ENCODE measurements around the gene SLC35A3. TPM values are rescaled to one million over a fixed set of nuclear protein-coding genes. Genes with fewer than 3 reads are reported as not detected.
"Not testable (repeated sequence)": the region's sequence is repeated elsewhere in the genome, so short reads cannot be mapped to it uniquely, and the experiment has no call there.

The SLC35A3 gene
- 29.0 and 40.6 TPM in 2 replicates for total RNA-seq

DNA sequence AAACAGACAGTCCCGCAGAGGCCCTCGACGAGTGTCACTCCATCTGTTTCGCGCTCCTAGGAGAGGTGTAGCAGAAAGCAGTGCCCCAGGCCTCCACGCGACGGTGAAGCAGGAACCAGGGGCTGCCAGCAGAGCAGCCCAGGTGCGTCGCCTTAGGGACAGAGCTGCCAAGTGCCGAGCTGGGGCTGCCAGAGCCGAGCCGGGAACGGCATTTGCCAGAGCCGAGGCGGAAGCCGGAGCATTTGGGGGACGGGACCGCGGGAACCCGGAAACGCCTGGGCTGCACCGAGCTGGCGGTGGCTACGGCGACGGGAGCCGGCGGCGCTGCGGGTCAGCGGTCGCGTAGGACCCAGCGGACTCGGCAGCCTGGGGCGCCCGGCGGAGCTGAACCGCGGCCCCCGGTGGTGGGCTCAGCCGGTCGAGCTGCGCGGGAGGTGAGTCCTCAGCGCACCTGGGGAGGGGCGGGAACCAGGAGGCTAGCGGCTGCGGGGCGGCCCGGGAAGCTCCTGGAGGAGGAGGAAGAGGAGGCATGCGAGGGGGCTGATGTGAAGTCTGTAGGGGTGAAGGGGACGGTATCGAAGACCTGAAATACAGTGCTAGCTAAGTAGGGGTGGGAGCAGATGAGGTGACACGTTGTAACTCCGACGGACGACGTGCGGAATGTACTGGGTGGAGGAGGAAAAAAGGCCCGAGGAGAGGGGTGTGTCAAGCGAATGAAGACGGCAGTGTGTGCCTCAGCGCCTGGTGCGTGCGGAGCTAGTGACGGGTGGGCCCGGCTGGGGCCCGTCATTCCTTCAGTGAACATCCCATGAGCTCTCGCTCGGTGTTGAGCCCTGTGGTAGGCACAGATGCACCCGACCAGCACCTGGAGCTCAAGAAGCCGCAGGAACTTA is at the start of gene SLC35A3:
TSS of gene SLC35A3 (plus strand) at position 268 of the 893 bp plus-strand sequence. CDS start 23,559 bp downstream, outside the sequence.
- DNase-seq (ENCODE audit: low read depth): peak; percentile 44

DNA sequence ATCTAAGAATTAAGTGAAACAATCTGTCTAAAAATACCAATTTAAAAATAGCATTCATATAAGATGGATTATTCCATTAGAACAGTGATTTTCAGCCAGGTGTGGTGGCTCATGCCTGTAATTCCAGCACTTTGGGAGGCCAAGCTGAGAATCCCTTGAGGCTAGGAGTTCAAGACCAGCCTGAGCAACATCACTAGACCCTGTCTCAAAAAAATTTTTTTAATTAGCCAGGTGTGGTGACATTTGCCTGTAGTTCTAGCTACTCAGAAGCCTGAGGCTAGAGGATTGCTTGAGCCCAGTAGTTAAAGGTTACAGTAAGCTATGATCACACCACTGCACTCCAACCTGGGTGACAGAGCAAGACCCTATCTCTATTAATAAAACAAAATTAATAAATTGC is 35.0 kb upstream of the SLC35A3 start:
- no peak for DNase-seq (ENCODE audit: low read depth)

GRCh38 chr1:99935534-99935933 is 34.3 kb upstream of the SLC35A3 start:
- DNase-seq (ENCODE audit: low read depth): no peak

DNA sequence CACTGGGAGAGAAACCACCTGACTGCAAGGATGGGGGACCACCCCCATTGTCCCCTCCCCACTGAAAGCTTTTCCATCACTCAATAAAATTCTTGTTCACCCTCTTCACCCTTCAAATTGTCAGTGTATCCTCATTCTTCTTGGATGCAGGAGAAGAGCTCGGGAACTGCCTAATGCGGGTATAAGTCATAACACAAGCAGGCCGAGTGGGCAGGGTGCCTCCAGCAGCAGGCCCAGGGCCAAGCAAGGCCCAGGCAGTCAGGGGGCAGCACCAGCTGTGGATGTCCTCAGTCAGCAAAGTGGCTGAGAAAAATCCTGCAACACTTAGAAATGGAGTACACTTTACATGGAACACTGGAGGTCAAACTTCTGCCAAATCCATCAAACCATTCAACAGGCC is 33.7 kb upstream of the SLC35A3 start:
- no peak for DNase-seq (ENCODE audit: low read depth)

GRCh38 chr1:99942723-99943122 is 27.1 kb upstream of the SLC35A3 start:
- no peak for DNase-seq (ENCODE audit: low read depth)

GRCh38 chr1:99943223-99943794 is 26.5 kb upstream of the SLC35A3 start:
- DNase-seq (ENCODE audit: low read depth): peak; percentile 4

GRCh38 chr1:99944192-99944591 is 25.6 kb upstream of the SLC35A3 start:
- no peak for DNase-seq (ENCODE audit: low read depth)

- no peak for DNase-seq (ENCODE audit: low read depth)
Measured at GRCh38 chr1:99945174-99945573, 24.6 kb upstream of the SLC35A3 start.

GRCh38 chr1:99950486-99950885 is 19.3 kb upstream of the SLC35A3 start:
- no peak for DNase-seq (ENCODE audit: low read depth)

GRCh38 chr1:99952522-99952921 is 17.3 kb upstream of the SLC35A3 start:
- no peak for DNase-seq (ENCODE audit: low read depth)

DNA sequence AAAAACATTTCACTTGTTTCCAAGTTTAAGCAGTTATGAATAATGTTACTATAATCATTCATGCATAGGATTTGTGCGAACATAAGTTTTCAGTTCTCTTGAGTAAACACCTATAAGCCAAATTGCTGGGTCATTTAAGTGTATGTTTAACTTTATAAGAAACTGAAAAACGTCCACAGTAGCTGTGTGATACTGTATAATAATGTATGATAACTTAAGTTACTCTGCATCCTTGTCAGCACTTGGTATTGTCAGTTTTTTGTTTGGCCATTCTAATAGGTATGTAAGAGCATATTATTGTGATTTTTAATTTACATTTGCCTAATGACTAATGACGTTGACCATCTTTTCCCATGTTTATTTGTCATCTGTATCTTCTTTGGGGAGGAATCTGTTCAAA is 14.4 kb upstream of the SLC35A3 start:
- no peak for DNase-seq (ENCODE audit: low read depth)

DNA sequence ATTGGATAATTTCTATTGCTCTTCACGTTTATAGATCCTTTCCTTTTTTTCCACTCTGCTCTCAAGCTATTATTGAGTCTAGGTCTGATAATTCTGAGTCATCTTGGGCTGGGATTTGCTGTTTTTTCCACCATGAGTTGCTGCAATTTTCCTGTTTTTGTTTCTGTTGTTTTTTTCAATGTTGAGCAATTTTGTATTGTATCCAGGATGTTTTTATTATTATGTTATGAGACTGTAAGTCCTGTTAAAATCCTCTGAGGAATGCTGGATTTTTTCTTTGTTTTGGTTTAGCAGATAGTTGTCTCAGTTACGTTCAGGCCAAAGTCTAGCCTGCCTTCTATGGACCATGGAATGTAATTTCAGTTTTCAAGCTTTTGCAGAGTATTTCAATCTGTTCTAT is 13.0 kb upstream of the SLC35A3 start:
- DNase-seq (ENCODE audit: low read depth): peak; percentile 19

DNA sequence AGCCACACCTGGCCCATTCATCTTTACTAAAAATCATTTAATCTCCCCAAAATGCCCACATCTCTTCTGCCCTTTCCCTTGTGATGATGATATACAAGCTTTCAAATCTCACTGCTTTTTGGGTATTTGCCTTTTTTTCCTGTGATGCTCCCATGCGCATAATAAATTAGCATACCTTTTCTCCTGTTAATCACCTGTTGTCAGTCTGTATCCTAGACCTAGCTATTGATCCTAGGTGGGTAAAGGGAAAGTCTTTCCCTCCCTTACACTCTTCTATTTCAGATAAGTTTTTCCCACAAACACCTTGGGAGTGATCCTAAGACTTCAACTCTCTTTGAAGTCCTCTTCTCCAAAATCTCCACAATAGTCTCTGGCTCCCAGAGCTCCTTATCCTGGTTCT is 12.0 kb upstream of the SLC35A3 start:
- no peak for DNase-seq (ENCODE audit: low read depth)

DNA sequence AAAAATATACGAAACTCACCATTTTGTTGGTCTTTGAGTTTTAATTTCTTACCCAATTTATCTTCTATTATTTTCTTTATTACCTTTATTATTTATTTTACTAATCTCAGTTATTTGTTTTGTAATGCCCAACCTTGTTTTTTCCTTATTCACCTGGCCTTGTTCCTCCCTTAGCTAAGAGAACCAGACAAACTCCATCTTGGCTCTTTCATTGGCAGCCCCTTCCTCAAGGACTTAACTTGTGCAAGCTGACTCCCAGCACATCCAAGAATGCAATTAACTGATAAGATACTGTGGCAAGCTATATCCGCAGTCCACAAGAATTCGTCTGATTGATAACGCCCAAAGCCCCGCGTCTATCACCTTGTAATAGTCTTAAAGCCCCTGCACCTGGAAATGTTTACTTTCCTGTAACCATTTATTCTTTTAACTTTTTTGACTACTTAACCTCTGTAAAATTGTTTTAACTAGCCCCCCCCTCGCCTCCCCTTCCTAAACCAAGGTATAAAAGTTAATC is 10.5 kb upstream of the SLC35A3 start:
- DNase-seq (ENCODE audit: low read depth): not testable (repeated sequence)

- not testable (repeated sequence) for DNase-seq (ENCODE audit: low read depth)
Measured at GRCh38 chr1:99960260-99960659, 9.5 kb upstream of the SLC35A3 start.

GRCh38 chr1:99963041-99963795 is 6.6 kb upstream of the SLC35A3 start:
- DNase-seq (ENCODE audit: low read depth): peak; percentile 57

DNA sequence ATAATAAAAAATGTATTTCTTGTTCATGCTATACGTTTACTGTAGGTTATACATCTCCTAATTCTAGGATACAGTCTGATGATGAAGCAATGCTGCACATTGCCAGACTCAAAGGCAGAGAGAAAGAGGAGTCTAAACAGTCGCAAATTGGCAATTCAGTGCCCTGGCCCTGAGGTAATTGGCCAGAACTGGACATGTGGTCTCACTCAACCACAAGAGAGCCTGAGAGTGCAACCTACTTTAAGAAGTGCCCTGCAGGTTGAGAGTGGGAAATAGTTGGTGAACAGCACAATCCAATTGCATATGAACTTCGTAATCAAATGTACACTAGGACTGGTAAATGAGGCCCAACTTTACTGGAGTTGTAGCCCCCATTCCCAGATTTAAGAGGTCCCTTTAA is 5.0 kb upstream of the SLC35A3 start:
- no peak for DNase-seq (ENCODE audit: low read depth)

GRCh38 chr1:99965646-99966375 is 4.0 kb upstream of the SLC35A3 start:
- peak; percentile 19 for DNase-seq (ENCODE audit: low read depth)

- DNase-seq (ENCODE audit: low read depth): no peak
Measured at GRCh38 chr1:99968214-99968613, 1.6 kb upstream of the SLC35A3 start.

DNA sequence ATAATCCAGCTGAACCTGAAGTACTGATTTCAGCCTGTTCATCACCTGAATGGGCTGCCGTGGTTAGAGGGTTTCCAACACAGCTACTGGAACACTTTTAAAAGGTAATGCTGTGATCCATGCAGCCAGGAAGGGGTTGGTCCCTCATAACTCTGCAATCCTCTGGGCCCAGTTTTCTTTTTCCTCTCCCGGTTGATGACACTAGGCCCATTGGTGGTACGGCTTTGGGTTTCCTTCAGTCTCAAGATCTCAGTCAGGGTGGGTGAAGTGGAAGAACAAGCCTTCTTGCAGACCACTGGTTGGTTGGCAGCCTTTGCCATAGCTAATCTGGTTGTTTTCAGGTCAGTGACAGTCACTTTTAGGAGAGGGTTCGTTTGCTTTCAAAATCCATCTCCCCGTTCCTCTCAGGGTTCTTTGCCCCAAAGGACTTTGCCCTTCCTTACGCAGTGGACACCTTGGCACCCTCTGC is 502 bp upstream of the SLC35A3 start:
- no peak for DNase-seq (ENCODE audit: low read depth)

GRCh38 chr1:99970713-99971255 is 988 bp downstream of the SLC35A3 start:
- DNase-seq (ENCODE audit: low read depth): no peak

Data from renal cortical epithelial cell (primary cell).